ENCODE measurements around the gene PDGFC. TPM values are rescaled to one million over a fixed set of nuclear protein-coding genes. Genes with fewer than 3 reads are reported as not detected.

Gene PDGFC
- total RNA-seq, 1 experiment from 2014 or later: 5.3 TPM

GRCh38 chr4:156765277-156765676, 206.3 kb downstream of the PDGFC start (continued):
- TF ChIP-seq SOX15 (CRISPR knock-in tag; IDR thresholded peaks at IDR 0.05) (no peak), JAZF1 (CRISPR knock-in tag; IDR thresholded peaks at IDR 0.05) (no peak), E2F1 (CRISPR knock-in tag; IDR thresholded peaks at IDR 0.05) (no peak), EMX1 (CRISPR knock-in tag; IDR thresholded peaks at IDR 0.05) (no peak), ZNF121 (CRISPR knock-in tag; IDR thresholded peaks at IDR 0.05) (no peak), USF1 (CRISPR knock-in tag; IDR thresholded peaks at IDR 0.05) (no peak), PREB (CRISPR knock-in tag; IDR thresholded peaks at IDR 0.05; ENCODE audit: borderline replicate concordance) (no peak)
- TF ChIP-seq, protein P1, sequence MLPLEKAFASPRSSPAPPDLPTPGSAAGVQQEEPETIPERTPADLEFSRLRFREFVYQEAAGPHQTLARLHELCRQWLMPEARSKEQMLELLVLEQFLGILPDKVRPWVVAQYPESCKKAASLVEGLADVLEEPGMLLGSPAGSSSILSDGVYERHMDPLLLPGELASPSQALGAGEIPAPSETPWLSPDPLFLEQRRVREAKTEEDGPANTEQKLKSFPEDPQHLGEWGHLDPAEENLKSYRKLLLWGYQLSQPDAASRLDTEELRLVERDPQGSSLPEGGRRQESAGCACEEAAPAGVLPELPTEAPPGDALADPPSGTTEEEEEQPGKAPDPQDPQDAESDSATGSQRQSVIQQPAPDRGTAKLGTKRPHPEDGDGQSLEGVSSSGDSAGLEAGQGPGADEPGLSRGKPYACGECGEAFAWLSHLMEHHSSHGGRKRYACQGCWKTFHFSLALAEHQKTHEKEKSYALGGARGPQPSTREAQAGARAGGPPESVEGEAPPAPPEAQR (CRISPR knock-in tag; IDR thresholded peaks at IDR 0.05): no peak
- TF ChIP-seq, protein P2, sequence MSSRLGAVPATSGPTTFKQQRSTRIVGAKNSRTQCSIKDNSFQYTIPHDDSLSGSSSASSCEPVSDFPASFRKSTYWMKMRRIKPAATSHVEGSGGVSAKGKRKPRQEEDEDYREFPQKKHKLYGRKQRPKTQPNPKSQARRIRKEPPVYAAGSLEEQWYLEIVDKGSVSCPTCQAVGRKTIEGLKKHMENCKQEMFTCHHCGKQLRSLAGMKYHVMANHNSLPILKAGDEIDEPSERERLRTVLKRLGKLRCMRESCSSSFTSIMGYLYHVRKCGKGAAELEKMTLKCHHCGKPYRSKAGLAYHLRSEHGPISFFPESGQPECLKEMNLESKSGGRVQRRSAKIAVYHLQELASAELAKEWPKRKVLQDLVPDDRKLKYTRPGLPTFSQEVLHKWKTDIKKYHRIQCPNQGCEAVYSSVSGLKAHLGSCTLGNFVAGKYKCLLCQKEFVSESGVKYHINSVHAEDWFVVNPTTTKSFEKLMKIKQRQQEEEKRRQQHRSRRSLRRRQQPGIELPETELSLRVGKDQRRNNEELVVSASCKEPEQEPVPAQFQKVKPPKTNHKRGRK (CRISPR knock-in tag; IDR thresholded peaks at IDR 0.05; ENCODE audit: borderline replicate concordance): no peak

DNA sequence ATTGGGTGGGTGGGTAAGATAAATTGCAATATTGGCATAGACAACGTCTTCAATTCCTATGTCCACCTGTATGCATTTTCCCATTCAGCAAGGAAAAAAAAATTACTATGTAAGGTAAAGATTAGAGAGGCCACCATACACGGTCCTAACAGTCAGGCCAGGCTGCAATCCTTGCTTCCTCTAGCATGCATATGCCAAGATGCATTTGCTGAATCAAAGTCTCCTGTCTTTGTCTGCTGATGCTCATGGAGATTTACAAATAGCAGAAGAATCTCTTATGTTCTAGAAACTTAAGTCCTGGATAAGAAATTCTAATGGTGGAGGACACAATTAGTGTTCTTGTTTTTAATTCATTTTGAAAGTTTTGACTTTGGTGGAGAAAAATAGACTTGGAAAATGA, 206.8 kb downstream of the PDGFC start:
- Mint-ChIP-seq H3K36me3 (no peaks in the 10 kb centered on the region), H3K27me3 (ENCODE audit: low read depth) (no peaks in the 10 kb centered on the region)

More for the DNA sequence above, 206.8 kb downstream of the PDGFC start:
- H3K27ac Mint-ChIP-seq: no peak overlapping the region
- H3K4me1 Mint-ChIP-seq: peaks cover 7% of the 10 kb centered on the region
- no peak overlapping the region for H3K4me3 Mint-ChIP-seq
- POLR2A ChIA-PET: no interaction called here
- CTCF ChIA-PET: no interaction called here
- ATAC-seq (no peak), DNase-seq (ENCODE audit: low spot score) (no peak)
- no peaks in the 10 kb centered on the region for H3K9me3 Mint-ChIP-seq
- TF ChIP-seq CREM (CRISPR knock-in tag; IDR thresholded peaks at IDR 0.05) (no peak), ZNF317 (CRISPR knock-in tag; IDR thresholded peaks at IDR 0.05; ENCODE audit: borderline replicate concordance, low read depth) (no peak), PREB (CRISPR knock-in tag; IDR thresholded peaks at IDR 0.05; ENCODE audit: borderline replicate concordance) (no peak)
- TF ChIP-seq, protein P3, sequence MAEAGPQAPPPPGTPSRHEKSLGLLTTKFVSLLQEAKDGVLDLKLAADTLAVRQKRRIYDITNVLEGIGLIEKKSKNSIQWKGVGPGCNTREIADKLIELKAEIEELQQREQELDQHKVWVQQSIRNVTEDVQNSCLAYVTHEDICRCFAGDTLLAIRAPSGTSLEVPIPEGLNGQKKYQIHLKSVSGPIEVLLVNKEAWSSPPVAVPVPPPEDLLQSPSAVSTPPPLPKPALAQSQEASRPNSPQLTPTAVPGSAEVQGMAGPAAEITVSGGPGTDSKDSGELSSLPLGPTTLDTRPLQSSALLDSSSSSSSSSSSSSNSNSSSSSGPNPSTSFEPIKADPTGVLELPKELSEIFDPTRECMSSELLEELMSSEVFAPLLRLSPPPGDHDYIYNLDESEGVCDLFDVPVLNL (CRISPR knock-in tag; IDR thresholded peaks at IDR 0.05; ENCODE audit: borderline replicate concordance, low read depth): no peak
- TF ChIP-seq, protein P1 (CRISPR knock-in tag; IDR thresholded peaks at IDR 0.05): no peak
- TF ChIP-seq, protein P4, sequence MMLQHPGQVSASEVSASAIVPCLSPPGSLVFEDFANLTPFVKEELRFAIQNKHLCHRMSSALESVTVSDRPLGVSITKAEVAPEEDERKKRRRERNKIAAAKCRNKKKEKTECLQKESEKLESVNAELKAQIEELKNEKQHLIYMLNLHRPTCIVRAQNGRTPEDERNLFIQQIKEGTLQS (CRISPR knock-in tag; conservative IDR thresholded peaks at IDR 0.05): no peak
- TF ChIP-seq, protein P5, sequence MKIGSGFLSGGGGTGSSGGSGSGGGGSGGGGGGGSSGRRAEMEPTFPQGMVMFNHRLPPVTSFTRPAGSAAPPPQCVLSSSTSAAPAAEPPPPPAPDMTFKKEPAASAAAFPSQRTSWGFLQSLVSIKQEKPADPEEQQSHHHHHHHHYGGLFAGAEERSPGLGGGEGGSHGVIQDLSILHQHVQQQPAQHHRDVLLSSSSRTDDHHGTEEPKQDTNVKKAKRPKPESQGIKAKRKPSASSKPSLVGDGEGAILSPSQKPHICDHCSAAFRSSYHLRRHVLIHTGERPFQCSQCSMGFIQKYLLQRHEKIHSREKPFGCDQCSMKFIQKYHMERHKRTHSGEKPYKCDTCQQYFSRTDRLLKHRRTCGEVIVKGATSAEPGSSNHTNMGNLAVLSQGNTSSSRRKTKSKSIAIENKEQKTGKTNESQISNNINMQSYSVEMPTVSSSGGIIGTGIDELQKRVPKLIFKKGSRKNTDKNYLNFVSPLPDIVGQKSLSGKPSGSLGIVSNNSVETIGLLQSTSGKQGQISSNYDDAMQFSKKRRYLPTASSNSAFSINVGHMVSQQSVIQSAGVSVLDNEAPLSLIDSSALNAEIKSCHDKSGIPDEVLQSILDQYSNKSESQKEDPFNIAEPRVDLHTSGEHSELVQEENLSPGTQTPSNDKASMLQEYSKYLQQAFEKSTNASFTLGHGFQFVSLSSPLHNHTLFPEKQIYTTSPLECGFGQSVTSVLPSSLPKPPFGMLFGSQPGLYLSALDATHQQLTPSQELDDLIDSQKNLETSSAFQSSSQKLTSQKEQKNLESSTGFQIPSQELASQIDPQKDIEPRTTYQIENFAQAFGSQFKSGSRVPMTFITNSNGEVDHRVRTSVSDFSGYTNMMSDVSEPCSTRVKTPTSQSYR (CRISPR knock-in tag; IDR thresholded peaks at IDR 0.05): no peak
- TF ChIP-seq, protein P6, sequence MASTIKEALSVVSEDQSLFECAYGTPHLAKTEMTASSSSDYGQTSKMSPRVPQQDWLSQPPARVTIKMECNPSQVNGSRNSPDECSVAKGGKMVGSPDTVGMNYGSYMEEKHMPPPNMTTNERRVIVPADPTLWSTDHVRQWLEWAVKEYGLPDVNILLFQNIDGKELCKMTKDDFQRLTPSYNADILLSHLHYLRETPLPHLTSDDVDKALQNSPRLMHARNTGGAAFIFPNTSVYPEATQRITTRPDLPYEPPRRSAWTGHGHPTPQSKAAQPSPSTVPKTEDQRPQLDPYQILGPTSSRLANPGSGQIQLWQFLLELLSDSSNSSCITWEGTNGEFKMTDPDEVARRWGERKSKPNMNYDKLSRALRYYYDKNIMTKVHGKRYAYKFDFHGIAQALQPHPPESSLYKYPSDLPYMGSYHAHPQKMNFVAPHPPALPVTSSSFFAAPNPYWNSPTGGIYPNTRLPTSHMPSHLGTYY (CRISPR knock-in tag; IDR thresholded peaks at IDR 0.05): no peak
- TF ChIP-seq, protein P7, sequence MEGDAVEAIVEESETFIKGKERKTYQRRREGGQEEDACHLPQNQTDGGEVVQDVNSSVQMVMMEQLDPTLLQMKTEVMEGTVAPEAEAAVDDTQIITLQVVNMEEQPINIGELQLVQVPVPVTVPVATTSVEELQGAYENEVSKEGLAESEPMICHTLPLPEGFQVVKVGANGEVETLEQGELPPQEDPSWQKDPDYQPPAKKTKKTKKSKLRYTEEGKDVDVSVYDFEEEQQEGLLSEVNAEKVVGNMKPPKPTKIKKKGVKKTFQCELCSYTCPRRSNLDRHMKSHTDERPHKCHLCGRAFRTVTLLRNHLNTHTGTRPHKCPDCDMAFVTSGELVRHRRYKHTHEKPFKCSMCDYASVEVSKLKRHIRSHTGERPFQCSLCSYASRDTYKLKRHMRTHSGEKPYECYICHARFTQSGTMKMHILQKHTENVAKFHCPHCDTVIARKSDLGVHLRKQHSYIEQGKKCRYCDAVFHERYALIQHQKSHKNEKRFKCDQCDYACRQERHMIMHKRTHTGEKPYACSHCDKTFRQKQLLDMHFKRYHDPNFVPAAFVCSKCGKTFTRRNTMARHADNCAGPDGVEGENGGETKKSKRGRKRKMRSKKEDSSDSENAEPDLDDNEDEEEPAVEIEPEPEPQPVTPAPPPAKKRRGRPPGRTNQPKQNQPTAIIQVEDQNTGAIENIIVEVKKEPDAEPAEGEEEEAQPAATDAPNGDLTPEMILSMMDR (IDR thresholded peaks at IDR 0.05): no peak

All from WTC11 (cell line).